Uterus (tissue), 2 donors: Measurements from ENCODE around the gene BCOR.

Experiments
- CTCF ChIP-seq, 4 experiments: fragments of 200-600 bp in 2 of 4; fragments of 450-650 bp in 2 of 4; sonication (generic) in 2 of 4; IDR thresholded peaks; one replicate each; pipeline ENCODE4 v1.5.1; 2016 to 2019; ENCODE audit warnings: antibody characterized with exemption in 4 of 4, mild to moderate bottlenecking in 2 of 4, moderate library complexity in 1 of 4
- POLR2A ChIP-seq, 2 donors: fragments of 450-650 bp; IDR thresholded peaks; one replicate each; pipeline ENCODE4 v1.6.1; 2016; ENCODE audit warnings: antibody characterized with exemption in 2 of 2, mild to moderate bottlenecking in 1 of 2, moderate library complexity in 1 of 2

- TF ChIP-seq CTCF (IDR thresholded peaks at IDR 0.05) (no peak), POLR2A (IDR thresholded peaks at IDR 0.05) (no peak)
Measured at GRCh38 chrX:40009462-40009851, 88.3 kb downstream of the BCOR start.
